Coronary artery (tissue), 2 donors: ENCODE results near the gene KLF3.

Experiments
- DNase-seq: peaks from one replicate; pipeline ENCODE4 v3.0.0-alpha.2; 2017; ENCODE audit warnings: low spot score
- H3K27ac ChIP-seq, 2 donors: fragments of 200-600 bp; sonication (generic); one replicate each; pipeline ENCODE4 v1.5.1; 2016 to 2019
- H3K4me3 ChIP-seq: fragments of 200-600 bp; sonication (generic); 2 replicates; pipeline ENCODE4 v1.5.1; 2016; ENCODE audit warnings: mild to moderate bottlenecking, moderate library complexity
- TF ChIP-seq, protein P1 (sequence below): fragments of 200-600 bp; sonication (generic); IDR thresholded peaks from one replicate; pipeline ENCODE4 v1.5.1; 2019; ENCODE audit warnings: antibody characterized with exemption

Gene KLF3

DNA sequence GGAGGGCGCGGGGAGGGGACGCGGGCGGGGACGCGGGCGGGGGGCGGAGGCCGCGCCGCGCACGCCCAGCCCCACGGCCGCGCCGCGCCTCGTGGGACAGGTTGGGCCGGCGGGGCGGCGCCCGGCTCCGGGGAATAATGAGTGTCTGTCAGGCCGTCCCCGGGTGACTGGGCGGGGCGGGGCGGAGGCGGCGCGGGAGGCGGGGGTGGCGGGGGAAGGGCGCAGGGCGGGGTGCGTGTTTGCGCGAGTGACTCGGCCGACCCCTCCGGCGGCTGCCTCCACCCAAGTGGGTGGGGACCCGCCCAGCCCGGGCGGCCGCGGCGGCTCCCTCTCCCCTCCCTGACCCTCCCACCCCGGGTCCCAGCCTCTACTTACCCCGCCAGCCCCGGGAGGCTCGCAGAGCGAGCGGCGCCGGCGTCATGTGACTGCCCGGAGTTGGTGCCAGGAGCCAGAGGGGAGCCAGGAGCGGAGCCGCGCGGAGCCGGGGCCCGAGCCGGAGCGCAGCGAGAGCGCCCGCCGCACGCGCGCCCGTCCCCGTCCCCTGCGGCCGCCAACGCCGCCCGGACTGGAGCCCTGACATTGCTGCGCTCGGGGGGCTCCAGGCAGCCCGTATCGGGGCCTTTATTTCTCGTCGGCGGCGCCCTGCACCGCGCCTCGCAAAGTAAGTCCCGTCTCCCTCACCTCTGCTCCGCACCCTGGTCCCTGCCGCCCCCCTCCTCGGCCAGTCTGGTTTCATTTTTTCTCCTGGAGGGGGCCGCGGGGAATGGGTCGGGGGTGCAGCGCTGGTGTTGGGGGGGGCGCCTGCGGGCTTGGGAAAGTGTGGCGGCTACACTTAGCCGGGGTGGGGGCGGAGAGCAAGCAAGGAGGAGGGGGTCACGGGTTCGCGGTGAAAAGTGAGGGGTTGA is at the start of gene KLF3:
Gene KLF3, plus strand, starts transcription at position 399 of the 905 bp plus-strand sequence. CDS start 16,427 bp downstream, outside the sequence.
- Histone ChIP-seq H3K27ac (peak within 1 kb of the TSS; percentile 98 to 99), H3K4me3 (peak within 1 kb of the TSS; percentile 90)
- DNase-seq: peak; percentile 98
- TF ChIP-seq, protein P1, sequence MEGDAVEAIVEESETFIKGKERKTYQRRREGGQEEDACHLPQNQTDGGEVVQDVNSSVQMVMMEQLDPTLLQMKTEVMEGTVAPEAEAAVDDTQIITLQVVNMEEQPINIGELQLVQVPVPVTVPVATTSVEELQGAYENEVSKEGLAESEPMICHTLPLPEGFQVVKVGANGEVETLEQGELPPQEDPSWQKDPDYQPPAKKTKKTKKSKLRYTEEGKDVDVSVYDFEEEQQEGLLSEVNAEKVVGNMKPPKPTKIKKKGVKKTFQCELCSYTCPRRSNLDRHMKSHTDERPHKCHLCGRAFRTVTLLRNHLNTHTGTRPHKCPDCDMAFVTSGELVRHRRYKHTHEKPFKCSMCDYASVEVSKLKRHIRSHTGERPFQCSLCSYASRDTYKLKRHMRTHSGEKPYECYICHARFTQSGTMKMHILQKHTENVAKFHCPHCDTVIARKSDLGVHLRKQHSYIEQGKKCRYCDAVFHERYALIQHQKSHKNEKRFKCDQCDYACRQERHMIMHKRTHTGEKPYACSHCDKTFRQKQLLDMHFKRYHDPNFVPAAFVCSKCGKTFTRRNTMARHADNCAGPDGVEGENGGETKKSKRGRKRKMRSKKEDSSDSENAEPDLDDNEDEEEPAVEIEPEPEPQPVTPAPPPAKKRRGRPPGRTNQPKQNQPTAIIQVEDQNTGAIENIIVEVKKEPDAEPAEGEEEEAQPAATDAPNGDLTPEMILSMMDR: no peak

DNA sequence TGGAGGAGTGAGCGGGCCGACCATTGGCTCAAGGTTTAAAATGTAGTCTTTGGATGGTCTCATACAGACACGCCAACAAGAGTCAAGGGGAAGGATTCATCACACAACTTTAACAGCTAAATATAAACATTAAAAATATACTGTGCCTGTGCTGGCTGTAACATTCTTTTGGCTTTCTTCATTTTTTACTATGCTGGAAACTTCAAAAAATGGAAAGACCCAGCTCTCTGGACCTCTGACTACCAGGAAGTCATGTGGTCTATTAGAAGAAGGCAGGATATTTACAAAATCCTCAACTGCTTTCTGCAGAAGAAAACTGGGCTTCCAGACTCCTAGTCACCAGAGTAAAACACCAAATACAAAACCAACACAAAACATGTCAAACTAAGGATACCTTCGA is 49.8 kb upstream of the KLF3 start:
- Histone ChIP-seq H3K4me3 (no peak overlapping the region), H3K27ac (no peak overlapping the region)
- DNase-seq: no peak
- TF ChIP-seq, protein P1: no peak

DNA sequence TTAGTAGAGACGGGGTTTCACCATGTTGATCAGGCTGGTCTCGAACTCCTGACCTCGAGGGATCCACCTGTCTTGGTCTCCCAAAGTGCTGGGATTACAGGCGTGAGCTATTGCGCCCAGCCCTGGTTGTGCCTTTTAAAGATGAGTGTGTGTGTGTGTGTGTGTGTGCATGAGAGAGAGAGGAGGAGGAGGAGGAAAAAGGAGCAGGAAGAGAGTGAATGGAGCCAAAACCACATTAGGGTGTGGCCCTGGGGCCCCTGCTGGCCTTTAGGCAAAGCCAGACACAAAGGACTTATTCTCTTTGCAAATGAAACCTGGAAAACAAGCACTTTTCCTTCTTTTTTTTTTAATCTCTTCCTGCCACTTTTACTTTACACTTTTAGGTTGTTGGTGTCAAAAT is 48.2 kb upstream of the KLF3 start:
- Histone ChIP-seq H3K4me3 (no peak overlapping the region), H3K27ac (no peak overlapping the region)
- DNase-seq: no peak
- TF ChIP-seq, protein P1: no peak

DNA sequence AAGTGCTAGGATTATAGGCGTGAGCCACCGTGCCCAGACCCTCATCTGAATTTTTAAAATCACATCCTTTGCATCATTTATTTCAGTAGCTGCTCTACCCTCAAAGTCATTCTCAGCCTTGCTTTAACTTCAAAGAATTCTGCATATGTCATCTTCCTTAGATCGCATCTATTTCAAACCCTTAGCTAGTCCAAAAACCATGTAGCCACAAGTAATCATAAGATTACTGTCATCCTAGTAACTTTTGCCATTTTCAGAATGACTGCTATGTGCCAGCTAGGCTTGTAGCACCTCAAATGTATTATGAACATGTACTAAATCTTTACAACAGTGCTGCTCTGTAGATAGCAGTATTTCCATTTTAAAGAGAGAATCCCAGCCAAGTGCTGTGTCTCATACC is 45.5 kb upstream of the KLF3 start:
- Histone ChIP-seq H3K4me3 (no peak overlapping the region), H3K27ac (no peak overlapping the region)
- TF ChIP-seq, protein P1: no peak
- no peak for DNase-seq

DNA sequence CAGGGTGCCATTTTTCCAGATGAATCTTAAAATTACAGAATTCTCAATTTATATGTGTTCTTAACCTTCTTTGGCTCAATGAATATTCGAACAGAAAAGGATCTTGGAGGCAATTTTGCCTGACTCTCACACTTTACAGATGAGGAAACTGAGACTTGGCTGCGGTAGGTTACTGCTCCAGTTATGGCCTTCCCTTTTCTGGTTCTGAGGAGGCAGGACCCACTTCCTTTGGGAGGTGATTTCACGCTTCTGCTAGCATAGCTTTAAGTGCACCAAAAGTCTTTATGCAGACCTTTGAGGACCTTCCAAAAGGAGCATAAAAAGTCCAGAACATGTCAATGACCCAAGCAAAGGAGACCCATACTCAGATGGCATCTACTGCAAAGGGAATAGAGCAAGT is 44.7 kb upstream of the KLF3 start:
- TF ChIP-seq, protein P1: no peak
- DNase-seq: no peak
- Histone ChIP-seq H3K4me3 (no peak overlapping the region), H3K27ac (no peak overlapping the region)

DNA sequence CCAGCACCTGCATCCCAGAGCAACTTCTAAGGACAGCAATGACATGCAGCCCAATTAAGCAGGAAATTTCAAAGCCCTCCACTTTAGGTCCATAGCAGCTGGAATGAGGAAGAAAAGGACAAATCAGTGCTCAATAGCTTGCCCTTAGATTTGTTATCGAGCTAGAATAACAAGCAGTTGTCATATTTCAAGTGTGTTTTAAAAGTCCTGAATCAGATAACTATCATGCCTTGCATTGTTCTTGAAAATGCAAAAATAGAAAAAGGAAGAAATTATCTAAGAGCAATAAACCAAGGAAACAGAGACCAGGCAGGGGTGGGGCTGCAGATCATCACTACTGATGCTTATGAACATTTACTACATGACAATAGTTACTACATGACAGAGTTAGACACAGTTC is 43.9 kb upstream of the KLF3 start:
- TF ChIP-seq, protein P1: no peak
- Histone ChIP-seq H3K27ac (no peak overlapping the region), H3K4me3 (no peak overlapping the region)
- no peak for DNase-seq

DNA sequence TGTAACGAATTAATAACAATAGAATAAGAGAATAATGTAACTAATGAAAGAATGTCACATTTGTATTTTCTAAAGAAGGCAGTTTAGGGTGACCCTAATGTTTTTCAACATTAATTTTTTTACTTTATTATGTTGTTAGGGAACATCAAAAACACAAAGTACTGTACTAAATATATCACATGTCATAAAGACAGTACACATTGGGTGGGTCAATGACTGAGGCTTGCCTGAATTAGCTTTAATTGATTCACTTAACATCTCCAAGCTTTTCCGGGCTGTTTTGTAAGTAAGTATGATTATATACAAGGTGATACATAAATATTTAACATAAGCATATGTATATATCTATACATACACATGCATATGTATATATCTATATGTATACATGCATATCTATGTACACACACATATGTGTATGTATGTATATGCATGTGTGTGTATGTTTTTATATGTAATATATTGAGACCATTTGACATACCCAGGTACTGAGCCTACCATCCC is 43.4 kb upstream of the KLF3 start:
- TF ChIP-seq, protein P1: no peak
- H3K27ac ChIP-seq: no peak overlapping the region
- DNase-seq: no peak
- H3K4me3 ChIP-seq: no peak overlapping the region
